Measurements from ENCODE around the gene NDRG2. TPM values are rescaled to one million over a fixed set of nuclear protein-coding genes. Genes with fewer than 3 reads are reported as not detected.

NDRG2 gene
- polyA plus RNA-seq, 4 donors, result 44.5 to 129 (median 71.4) TPM

GRCh38 chr14:21034707-21035106, 9.8 kb upstream of the NDRG2 start, which contains the start of gene RNASE13:
Gene RNASE13 (minus strand): TSS chr14:21034807. CDS start chr14:21034288, 519 bp downstream.
- FAIRE-seq, result no peak
- no peaks in the 10 kb centered on the region for H3K9me3 ChIP-seq (ENCODE audit: control insufficient read depth in 2 of 2, insufficient read depth in 1 of 2, low read depth in 1 of 2, low read length in 1 of 2)
- no peak within 1 kb of the TSS for H3K27ac ChIP-seq (ENCODE audit: low read depth in 1 of 3, low read length in 2 of 3)
- H3K36me3 ChIP-seq (ENCODE audit: control insufficient read depth in 3 of 3, insufficient read depth in 2 of 3, low read depth in 1 of 3, low read length in 3 of 3), result no peaks in the 10 kb centered on the region
- H3K4me3 ChIP-seq (ENCODE audit: low read depth in 1 of 3, low read length in 3 of 3), result no peak within 1 kb of the TSS
- H3K4me1 ChIP-seq (ENCODE audit: control insufficient read depth in 3 of 3, insufficient read depth in 2 of 3, low read depth in 1 of 3, low read length in 2 of 3), result peaks cover 0 to 26% (median 0%) of the 10 kb centered on the region in 3 donors
- no peak for DNase-seq
- no peaks in the 10 kb centered on the region for H3K27me3 ChIP-seq (ENCODE audit: control insufficient read depth in 3 of 3, insufficient read depth in 3 of 3, low read length in 3 of 3)
- 78 to 85% (median 82%) methylated on average over 5 of the region's 5 CpGs for WGBS, 3 donors

- FAIRE-seq, result no peak
- no peak overlapping the region for H3K27ac ChIP-seq (ENCODE audit: low read depth in 1 of 3, low read length in 2 of 3)
- H3K4me3 ChIP-seq (ENCODE audit: low read depth in 1 of 3, low read length in 3 of 3), result no peak overlapping the region
- peaks cover 0 to 11% (median 0%) of the 10 kb centered on the region in 3 donors for H3K4me1 ChIP-seq (ENCODE audit: control insufficient read depth in 3 of 3, insufficient read depth in 2 of 3, low read depth in 1 of 3, low read length in 2 of 3)
- H3K36me3 ChIP-seq (ENCODE audit: control insufficient read depth in 3 of 3, insufficient read depth in 2 of 3, low read depth in 1 of 3, low read length in 3 of 3), result no peaks in the 10 kb centered on the region
- WGBS, 3 donors, result 92 to 94% (median 93%) methylated on average over 4 of the region's 4 CpGs
- no peak for DNase-seq
- no peaks in the 10 kb centered on the region for H3K27me3 ChIP-seq (ENCODE audit: control insufficient read depth in 3 of 3, insufficient read depth in 3 of 3, low read length in 3 of 3)
- no peaks in the 10 kb centered on the region for H3K9me3 ChIP-seq (ENCODE audit: control insufficient read depth in 2 of 2, insufficient read depth in 1 of 2, low read depth in 1 of 2, low read length in 1 of 2)
These were observed 8.4 kb upstream of the NDRG2 start for GRCh38 chr14:21033133-21033698.

- Histone ChIP-seq H3K27ac (ENCODE audit: low read depth in 1 of 3, low read length in 2 of 3) (no peak overlapping the region), H3K4me3 (ENCODE audit: low read depth in 1 of 3, low read length in 3 of 3) (no peak overlapping the region), H3K9me3 (ENCODE audit: control insufficient read depth in 2 of 2, insufficient read depth in 1 of 2, low read depth in 1 of 2, low read length in 1 of 2) (no peaks in the 10 kb centered on the region), H3K27me3 (ENCODE audit: control insufficient read depth in 3 of 3, insufficient read depth in 3 of 3, low read length in 3 of 3) (no peaks in the 10 kb centered on the region), H3K4me1 (ENCODE audit: control insufficient read depth in 3 of 3, insufficient read depth in 2 of 3, low read depth in 1 of 3, low read length in 2 of 3) (peaks cover 0 to 6% (median 0%) of the 10 kb centered on the region in 3 donors), H3K36me3 (ENCODE audit: control insufficient read depth in 3 of 3, insufficient read depth in 2 of 3, low read depth in 1 of 3, low read length in 3 of 3) (no peaks in the 10 kb centered on the region)
- DNase-seq (no peak), FAIRE-seq (no peak)
- 60 to 83% (median 81%) methylated on average over 5 of the region's 5 CpGs for WGBS, 3 donors
These were observed 7.7 kb upstream of the NDRG2 start for GRCh38 chr14:21032326-21033132.

GRCh38 chr14:21030531-21030930, 5.7 kb upstream of the NDRG2 start:
- FAIRE-seq (no peak), DNase-seq (no peak)
- Histone ChIP-seq H3K4me3 (ENCODE audit: low read depth in 1 of 3, low read length in 3 of 3) (no peak overlapping the region), H3K27ac (ENCODE audit: low read depth in 1 of 3, low read length in 2 of 3) (no peak overlapping the region), H3K36me3 (ENCODE audit: control insufficient read depth in 3 of 3, insufficient read depth in 2 of 3, low read depth in 1 of 3, low read length in 3 of 3) (no peaks in the 10 kb centered on the region), H3K9me3 (ENCODE audit: control insufficient read depth in 2 of 2, insufficient read depth in 1 of 2, low read depth in 1 of 2, low read length in 1 of 2) (no peaks in the 10 kb centered on the region), H3K4me1 (ENCODE audit: control insufficient read depth in 3 of 3, insufficient read depth in 2 of 3, low read depth in 1 of 3, low read length in 2 of 3) (no peaks in the 10 kb centered on the region), H3K27me3 (ENCODE audit: control insufficient read depth in 3 of 3, insufficient read depth in 3 of 3, low read length in 3 of 3) (no peaks in the 10 kb centered on the region)
- 86 to 93% (median 91%) methylated on average over 12 of the region's 12 CpGs for WGBS, 3 donors

- no peaks in the 10 kb centered on the region for H3K36me3 ChIP-seq (ENCODE audit: control insufficient read depth in 3 of 3, insufficient read depth in 2 of 3, low read depth in 1 of 3, low read length in 3 of 3)
- no peaks in the 10 kb centered on the region for H3K4me1 ChIP-seq (ENCODE audit: control insufficient read depth in 3 of 3, insufficient read depth in 2 of 3, low read depth in 1 of 3, low read length in 2 of 3)
- H3K27me3 ChIP-seq (ENCODE audit: control insufficient read depth in 3 of 3, insufficient read depth in 3 of 3, low read length in 3 of 3), result no peaks in the 10 kb centered on the region
- H3K27ac ChIP-seq (ENCODE audit: low read depth in 1 of 3, low read length in 2 of 3), result no peak within 1 kb of the TSS
- 92 to 97% (median 94%) methylated on average over 5 of the region's 5 CpGs for WGBS, 3 donors
- FAIRE-seq (no peak), DNase-seq (no peak)
- H3K9me3 ChIP-seq (ENCODE audit: control insufficient read depth in 2 of 2, insufficient read depth in 1 of 2, low read depth in 1 of 2, low read length in 1 of 2), result no peaks in the 10 kb centered on the region
- H3K4me3 ChIP-seq (ENCODE audit: low read depth in 1 of 3, low read length in 3 of 3), result no peak within 1 kb of the TSS
These were observed 5.1 kb upstream of the NDRG2 start, which contains the start of gene TPPP2 for GRCh38 chr14:21029917-21030316. Gene TPPP2 (plus strand): TSS chr14:21030217. CDS start chr14:21030582, 365 bp downstream.

DNA sequence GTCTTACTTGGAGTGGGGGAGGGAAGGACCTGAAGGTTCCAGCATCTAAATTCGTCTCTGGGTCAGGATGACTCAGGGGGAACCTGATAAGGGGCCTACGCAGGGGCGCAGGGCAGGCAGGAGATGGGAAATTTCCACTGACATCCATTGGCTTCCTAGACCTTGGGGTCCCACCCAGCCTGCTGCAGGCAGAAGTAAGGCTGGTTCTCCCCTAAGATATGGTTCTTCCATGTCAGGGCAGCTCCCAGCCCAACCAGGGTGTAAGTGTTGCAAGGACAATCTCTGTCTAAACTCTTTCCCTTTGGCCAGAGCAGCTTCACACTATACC, 2.1 kb upstream of the NDRG2 start:
- no peak overlapping the region for H3K4me3 ChIP-seq (ENCODE audit: low read depth in 1 of 3, low read length in 3 of 3)
- peaks cover 0 to 7% (median 0%) of the 10 kb centered on the region in 3 donors for H3K36me3 ChIP-seq (ENCODE audit: control insufficient read depth in 3 of 3, insufficient read depth in 2 of 3, low read depth in 1 of 3, low read length in 3 of 3)
- no peaks in the 10 kb centered on the region for H3K9me3 ChIP-seq (ENCODE audit: control insufficient read depth in 2 of 2, insufficient read depth in 1 of 2, low read depth in 1 of 2, low read length in 1 of 2)
- peaks cover 0 to 10% (median 2%) of the 10 kb centered on the region in 3 donors for H3K4me1 ChIP-seq (ENCODE audit: control insufficient read depth in 3 of 3, insufficient read depth in 2 of 3, low read depth in 1 of 3, low read length in 2 of 3)
- H3K27ac ChIP-seq (ENCODE audit: low read depth in 1 of 3, low read length in 2 of 3), result peak overlapping the region in 1 of 3 donors; percentile 63
- DNase-seq (no peak), FAIRE-seq (no peak)
- WGBS, 3 donors, result 31 to 59% (median 54%) methylated on average over 2 to 3 of the region's 3 CpGs
- H3K27me3 ChIP-seq (ENCODE audit: control insufficient read depth in 3 of 3, insufficient read depth in 3 of 3, low read length in 3 of 3), result no peaks in the 10 kb centered on the region

DNA sequence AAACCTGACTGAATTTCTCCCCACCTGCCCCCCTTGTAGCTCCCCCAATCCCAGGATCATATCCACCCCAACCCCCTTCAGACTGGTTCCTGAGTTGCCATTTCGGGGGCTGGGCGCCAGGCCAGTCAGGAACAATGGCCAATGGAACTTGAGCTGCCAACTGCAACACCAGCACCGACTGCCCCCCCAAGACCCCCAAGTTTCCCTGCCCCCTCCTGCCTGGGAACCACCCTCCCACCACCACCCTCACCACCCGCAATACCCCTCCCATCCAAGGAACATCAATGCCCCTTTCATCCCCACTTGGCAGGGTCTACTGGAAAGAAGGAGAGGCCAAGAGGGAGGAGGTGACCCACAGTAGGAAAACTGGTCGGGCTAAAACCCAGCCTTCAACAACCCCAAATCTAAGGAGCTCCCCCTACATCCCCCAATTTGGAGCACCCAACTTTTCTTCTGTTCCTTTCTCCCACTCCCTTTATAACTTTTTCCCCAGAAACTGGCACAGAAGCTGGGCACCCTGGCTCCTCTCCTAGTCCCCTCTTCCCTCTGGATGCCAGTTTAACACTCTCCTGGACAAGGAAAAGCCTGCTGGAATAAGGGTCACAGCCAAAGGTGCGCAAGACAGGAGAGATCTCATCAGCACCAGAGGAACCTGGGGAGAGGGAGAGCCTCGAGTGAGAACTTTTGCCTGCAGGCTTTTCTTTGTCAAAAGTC, 1.6 kb upstream of the NDRG2 start:
- Histone ChIP-seq H3K27ac (ENCODE audit: low read depth in 1 of 3, low read length in 2 of 3) (peak overlapping the region in 1 of 3 donors; percentile 63), H3K27me3 (ENCODE audit: control insufficient read depth in 3 of 3, insufficient read depth in 3 of 3, low read length in 3 of 3) (no peaks in the 10 kb centered on the region), H3K36me3 (ENCODE audit: control insufficient read depth in 3 of 3, insufficient read depth in 2 of 3, low read depth in 1 of 3, low read length in 3 of 3) (peaks cover 0 to 13% (median 0%) of the 10 kb centered on the region in 3 donors), H3K4me1 (ENCODE audit: control insufficient read depth in 3 of 3, insufficient read depth in 2 of 3, low read depth in 1 of 3, low read length in 2 of 3) (peaks cover 0 to 10% (median 2%) of the 10 kb centered on the region in 3 donors), H3K4me3 (ENCODE audit: low read depth in 1 of 3, low read length in 3 of 3) (no peak overlapping the region), H3K9me3 (ENCODE audit: control insufficient read depth in 2 of 2, insufficient read depth in 1 of 2, low read depth in 1 of 2, low read length in 1 of 2) (no peaks in the 10 kb centered on the region)
- no peak for DNase-seq
- FAIRE-seq, result no peak
- WGBS, 3 donors, result 67 to 80% (median 78%) methylated on average over 7 of the region's 7 CpGs

All from small intestine (tissue), 7 donors.